ENCODE data around the gene TBPL1.

DNA sequence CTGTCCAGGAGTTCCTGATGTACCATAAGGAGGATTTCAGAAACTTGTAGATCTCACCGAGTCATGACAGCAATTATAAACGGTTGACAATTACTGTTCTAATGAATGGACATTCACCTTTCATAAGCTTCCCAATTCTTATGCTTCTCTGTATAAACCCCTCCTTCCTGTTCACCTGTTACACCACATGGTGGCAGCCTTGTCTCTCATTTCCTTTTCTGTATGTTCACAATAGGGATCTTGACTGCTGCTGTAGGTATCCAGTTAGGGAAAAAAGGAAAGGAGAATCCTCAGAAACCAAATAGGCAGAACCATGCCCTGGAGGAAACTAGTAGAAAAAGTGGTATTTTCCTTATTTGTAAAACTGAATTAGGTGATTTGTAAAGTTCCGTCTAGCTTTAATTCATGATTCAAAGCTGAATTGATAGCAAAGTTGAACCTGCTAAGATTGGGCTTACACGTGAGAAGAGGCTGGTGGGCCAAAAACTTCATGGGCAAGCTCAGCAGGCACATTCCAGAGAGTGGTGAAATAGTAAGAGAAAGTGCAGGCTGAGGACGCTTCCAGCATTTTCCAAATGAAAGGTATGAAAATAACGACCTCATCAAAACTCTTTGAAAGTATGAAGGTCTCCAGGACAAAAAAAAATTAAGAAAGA lies 29.0 kb upstream of the TBPL1 start:
- TF ChIP-seq EP300 (IDR thresholded peaks at IDR 0.05) (no peak), POLR2AphosphoS5 (IDR thresholded peaks at IDR 0.05) (no peak), POLR2A (IDR thresholded peaks at IDR 0.05) (no peak)
- TF ChIP-seq, protein P1, sequence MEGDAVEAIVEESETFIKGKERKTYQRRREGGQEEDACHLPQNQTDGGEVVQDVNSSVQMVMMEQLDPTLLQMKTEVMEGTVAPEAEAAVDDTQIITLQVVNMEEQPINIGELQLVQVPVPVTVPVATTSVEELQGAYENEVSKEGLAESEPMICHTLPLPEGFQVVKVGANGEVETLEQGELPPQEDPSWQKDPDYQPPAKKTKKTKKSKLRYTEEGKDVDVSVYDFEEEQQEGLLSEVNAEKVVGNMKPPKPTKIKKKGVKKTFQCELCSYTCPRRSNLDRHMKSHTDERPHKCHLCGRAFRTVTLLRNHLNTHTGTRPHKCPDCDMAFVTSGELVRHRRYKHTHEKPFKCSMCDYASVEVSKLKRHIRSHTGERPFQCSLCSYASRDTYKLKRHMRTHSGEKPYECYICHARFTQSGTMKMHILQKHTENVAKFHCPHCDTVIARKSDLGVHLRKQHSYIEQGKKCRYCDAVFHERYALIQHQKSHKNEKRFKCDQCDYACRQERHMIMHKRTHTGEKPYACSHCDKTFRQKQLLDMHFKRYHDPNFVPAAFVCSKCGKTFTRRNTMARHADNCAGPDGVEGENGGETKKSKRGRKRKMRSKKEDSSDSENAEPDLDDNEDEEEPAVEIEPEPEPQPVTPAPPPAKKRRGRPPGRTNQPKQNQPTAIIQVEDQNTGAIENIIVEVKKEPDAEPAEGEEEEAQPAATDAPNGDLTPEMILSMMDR (IDR thresholded peaks at IDR 0.05) = peak; percentile 63 to 81 (median 80)

All from sigmoid colon (tissue), 4 donors.